Measurements from ENCODE around the gene NR1I2.

DNA sequence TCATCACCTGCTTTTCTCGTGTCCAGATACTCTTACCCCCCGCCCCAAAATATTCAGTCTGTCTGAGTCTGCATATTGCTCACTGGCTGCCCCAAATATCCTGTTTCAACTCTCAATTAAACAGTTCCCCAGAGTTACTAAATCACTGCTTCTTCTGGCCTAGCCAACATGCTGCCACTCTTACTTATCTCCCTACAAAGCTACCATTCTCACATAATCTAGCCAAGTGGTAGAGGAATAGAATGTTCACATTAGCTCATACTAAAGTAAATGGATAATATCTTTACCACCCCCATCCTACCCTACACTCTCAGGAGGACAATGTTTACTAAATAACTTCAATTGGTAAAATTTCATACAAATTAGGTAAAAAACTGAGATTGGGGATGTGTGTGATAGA is 77.8 kb downstream of the NR1I2 start:
- TF ChIP-seq KLF16 (IDR thresholded peaks at IDR 0.05) (no peak), POLR2AphosphoS5 (IDR thresholded peaks at IDR 0.05; ENCODE audit: control insufficient read depth, insufficient read depth, low read depth, low read length) (no peak)

All from K562 (cell line).